ENCODE data around the gene RILPL2.
"Not testable (repeated sequence)": the region's sequence is repeated elsewhere in the genome, so short reads cannot be mapped to it uniquely, and the experiment has no call there.

The RILPL2 gene

GRCh38 chr12:123401753-123402683 lies 34.5 kb downstream of the RILPL2 start:
- DNase-seq, result no peak

DNA sequence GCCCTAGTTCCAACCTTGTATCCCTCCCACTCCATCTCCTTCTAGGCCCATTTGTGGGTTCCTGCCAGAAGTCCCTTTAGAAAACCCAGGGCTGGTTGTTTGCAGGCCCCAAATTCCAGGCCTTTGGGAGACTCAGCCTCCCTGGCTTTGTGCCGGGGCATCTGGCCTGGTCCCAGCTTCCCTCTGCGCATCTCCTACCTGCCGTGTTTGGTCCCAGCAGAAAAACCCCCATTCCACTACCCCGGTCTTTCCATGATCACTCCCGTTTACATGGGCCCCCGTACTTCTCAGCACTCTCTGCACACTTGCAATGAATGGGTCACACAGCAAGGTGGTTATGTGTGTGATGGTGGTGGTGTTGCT lies 37.2 kb downstream of the RILPL2 start:
- DNase-seq, result no peak

DNA sequence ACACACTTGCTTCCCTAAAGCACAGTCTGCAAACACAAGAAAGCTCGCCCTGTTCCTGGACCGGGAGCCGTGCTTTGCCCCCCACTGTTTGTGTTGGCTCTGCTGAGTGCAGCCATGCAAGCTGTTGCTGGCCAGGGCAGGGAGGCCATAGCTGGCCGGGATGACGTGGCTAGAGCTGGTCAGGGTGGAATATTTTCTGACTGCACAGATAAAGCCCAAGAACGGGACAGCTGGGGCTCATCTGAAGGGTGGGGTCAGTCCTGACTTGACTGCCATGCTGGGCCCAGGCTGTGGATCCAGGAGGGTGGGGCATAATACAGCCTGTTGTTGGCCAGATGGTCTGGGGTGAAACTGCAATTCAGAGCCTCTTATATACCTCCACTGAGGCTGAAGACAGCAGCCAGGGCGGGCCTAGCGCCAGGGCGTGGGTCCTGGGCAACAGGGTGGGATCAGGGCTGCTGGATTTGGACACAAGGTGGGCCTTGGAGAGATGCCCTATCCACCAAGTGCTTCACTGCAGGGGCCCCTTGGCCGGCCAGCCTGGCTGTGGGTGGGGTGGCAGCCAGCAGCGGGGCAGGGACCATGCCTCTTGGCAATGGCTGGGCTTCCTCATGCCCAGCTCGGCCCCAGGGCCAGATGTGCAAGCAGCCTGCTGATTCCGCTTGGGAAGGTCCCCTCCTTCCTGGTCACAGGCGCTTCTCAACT lies 37.8 kb downstream of the RILPL2 start:
- no peak for DNase-seq

GRCh38 chr12:123398177-123398549 lies 38.3 kb downstream of the RILPL2 start:
- DNase-seq, result no peak

DNA sequence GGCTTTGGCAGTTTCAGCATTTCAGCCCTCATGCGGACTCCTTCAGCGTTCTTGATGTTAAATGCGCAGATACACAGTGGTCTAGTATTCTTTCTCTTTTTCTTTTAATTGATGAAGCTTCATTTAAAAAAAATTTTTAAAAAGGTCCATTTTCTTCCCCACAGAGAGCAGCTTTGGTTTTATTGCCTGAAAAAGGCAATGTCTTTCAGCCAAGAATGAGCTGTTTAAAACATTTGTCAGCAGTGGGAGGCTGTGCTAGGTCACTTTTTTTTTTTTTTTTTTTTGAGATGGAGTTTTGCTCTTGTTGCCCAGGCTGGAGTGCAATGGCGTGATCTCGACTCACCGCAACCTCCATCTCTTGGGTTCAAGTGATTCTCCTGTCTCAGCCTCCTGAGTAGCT lies 39.1 kb downstream of the RILPL2 start:
- no peak for DNase-seq

GRCh38 chr12:123396954-123397353 lies 39.5 kb downstream of the RILPL2 start:
- no peak for DNase-seq

DNA sequence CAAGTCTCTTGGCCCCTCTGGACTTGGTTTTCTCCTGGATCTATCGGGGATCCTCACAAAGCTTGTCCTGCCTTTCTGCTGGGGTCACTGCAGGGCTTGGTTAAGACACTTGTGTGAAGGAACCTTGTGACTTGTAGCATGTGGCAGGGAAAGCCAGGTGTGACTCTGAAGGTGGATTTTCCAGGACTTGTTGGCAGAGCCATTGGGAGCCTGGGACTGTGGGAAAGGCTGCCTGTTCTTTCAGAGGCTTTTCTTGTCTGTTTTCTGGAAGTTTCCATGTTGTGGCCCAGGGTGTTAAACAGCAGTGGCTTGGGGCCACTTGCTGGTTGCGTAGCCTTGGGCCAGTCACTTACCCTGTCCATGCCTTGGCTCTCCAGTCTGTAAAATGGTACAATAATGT lies 39.9 kb downstream of the RILPL2 start:
- DNase-seq, result no peak

GRCh38 chr12:123395236-123395635 lies 41.2 kb downstream of the RILPL2 start:
- no peak for DNase-seq

DNA sequence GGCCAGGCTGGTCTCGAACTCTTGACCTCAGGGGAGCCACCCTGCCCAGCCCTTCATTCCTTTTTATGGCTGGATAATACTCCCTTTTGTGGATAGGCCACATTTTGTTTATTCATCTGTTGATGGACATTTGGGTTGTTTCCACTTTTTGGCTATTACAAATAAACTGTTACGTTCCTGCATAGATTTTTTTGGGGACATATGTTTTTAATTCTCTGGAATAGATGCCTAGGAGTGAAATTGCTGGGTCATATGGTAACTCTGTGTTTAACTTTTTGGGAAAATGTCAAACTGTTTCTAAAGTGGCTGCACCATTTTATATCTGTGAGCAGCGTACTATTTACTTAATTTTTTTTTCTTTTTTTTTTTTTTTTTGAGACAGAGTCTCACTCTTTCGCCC lies 42.7 kb downstream of the RILPL2 start:
- no peak for DNase-seq

DNA sequence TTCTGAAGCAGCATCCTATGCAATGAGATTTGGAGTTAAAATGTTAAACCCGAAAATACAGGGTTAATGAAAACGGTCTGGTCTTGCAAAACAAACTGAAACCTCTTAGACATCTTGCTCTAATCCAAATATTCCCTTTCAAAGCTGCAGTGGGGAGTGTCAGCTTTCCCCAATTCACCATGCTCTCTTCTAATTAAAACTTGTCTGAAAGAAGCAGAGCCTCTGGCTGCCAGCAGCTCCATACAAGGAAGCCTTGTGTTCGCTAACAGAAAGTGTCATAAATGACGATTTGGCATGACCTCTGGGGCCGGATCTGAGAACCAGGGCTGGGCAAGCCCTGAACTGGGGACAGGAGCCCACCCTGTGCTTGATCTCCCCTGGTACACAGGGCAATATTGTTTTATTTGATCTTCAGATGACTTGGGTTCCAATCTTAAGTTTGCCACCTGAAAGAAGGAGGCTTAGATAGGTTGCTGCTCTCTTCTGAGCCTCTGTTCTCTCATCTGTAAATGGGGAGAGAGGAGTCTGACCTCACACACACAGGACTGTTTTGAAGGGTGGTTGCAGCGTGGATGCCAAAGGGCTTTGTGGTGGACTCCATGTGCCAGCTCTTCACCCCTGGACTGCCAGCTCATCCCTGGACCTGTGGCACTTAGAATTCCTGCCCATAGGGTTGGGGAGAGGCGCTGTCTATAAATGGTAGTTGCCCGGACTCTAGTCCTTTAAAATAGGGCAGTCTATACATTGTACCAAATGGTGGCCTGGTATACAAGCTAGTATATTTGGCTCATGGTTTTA lies 44.7 kb downstream of the RILPL2 start:
- no peak for DNase-seq

- DNase-seq, result no peak
Observed at GRCh38 chr12:123390498-123391426, 45.7 kb downstream of the RILPL2 start.

DNA sequence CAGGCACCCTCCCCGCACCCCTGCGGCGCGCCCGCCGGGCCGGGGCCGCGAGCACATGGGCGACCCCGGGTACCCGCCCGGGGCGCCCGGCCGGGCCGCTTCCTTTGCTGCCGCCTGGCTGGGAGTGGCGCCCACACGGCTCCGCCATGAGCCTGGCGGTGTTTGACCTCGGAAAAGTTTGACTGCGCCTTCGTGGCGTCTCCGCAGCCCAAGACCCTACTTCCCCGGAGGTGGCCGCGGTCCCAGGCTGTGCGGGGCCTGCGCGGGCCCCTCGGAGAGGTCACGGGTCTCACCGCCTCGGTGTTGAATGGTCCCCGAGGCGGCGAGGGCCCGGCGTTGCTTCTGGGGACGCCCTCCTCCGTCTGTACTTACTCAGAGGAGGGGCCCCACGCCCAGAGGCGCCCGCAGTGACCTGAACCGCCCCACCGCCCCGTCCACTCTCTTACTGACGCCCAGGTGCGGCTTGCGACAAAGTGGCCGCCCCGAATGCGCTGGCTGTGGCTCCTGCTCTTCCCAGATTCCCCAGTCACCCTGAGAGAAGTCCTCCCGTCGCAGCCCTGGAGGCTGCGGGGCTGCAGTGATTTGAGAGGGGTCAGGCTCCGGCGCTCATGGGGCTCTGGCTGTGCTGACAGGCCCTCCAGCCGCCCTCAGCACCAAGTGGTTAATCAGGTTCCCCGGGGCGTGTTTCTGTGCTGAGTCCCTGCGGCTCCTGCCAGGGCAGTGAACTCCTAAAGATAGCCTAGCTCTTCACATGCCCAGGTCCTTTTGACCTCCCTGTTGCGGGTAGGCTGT lies 46.7 kb downstream of the RILPL2 start:
- DNase-seq, result peak; percentile 37

DNA sequence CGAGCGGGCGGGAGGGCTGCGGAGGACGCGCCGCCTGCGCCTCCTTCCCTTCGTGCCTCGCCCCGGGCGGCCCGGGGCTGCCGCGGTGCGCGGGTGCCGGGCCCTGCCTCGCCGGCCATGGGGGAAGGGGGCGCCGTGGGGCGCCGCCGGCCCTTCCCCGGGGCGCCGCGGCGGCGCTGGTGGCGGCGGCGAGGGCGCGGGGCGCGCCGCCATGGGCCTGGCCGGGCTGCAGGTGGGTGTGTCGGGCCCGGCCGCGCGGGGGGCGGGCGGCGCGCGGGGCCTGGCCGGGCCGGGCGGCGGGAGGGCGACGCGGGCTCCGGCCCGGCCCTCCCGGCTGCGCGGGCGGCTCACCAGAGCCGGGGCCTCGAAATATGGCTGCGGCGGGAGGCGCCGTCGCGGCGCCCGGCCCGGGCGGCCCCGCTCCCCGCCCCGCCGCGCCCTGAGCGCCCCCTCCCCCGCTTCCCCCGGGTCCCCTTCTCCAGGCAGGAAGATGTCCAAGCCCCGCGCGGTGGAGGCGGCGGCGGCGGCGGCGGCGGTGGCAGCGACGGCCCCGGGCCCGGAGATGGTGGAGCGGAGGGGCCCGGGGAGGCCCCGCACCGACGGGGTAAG lies 47.4 kb downstream of the RILPL2 start:
- peak; percentile 26 for DNase-seq

DNA sequence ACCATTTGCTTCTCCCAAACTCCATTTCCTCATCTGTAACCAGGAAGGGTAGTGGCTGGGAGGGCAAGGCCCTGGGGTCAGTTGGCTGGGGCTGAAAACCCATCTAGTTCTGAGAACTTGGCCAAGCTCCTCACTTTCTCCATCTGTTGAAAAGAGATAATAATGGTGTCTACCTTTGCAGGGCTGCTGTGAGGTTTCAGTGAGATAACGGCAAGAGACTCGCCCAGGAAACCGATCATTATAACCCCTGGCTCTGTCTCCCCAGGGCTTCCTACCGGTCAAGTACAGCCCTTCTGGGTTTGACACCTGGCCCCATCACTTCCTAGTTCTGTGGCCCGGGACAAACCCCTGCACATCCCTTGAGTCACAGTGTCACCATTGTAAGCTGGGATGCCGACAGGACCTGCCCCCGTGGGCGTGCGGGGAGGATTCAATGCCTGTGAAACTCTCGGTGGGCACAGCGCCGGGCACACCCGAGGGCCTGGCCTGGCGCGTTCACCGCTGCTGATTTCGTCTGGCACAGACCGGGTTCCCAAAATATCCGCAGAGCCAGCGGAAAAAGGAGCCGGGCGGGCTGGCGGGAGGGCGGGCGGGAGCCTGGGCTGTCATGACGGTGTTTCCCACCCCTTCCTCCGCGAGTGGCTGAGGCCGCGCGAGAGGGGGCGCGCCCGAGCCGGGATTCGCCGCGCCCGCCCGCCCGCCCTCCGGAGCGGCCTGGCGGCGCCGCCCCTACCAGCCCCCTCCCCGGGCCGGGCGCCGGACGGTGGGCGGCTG lies 48.1 kb downstream of the RILPL2 start:
- peak; percentile 79 for DNase-seq

DNA sequence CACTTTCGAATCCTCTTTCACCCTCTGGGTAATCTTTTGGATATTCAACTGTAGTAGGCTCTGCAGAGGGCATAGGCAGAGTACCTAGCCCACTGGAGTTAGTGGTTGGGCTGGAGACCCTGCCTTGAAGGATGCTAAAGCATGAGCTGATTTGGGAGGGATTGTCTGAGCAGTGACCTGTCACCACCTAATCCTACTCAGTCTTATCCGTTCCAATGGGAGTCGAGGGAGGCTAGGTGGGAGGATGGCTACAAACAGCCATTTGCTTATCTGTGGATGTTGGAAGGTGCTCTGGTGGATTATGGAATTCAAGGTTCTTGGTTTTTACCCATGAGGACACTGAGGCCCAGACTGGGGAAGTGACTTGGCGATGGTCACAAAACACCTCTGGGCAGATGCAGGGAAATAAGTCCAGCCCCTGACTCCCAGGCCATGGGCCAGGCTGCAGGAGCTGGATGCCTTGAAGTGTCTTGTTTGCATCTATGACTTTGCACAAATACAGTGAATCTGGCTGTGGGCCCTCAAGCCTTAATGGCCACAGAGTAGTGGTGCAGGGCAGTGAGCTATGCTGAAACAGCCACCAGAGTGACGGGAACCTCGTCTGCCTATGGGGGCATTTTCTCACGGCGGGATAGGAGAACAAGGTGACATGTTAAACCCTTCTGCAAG lies 48.8 kb downstream of the RILPL2 start:
- no peak for DNase-seq

DNA sequence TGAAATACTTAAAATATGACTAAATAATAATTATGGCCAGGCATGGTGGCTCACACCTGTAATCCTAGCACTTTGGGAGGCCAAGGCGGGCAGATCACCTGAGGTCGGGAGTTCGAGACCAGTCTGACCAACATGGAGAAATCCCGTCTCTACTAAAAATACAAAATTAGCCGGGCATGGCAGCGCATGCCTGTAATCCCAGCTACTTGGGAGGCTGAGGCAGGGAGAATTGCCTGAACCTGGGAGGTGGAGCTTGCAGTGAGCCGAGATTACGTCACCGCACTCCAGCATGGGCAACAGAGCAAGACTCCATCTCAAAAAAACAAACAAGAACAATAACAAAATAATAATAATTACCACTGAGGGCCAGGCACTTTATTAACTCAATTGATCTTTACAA lies 50.9 kb downstream of the RILPL2 start:
- DNase-seq, result not testable (repeated sequence)

DNA sequence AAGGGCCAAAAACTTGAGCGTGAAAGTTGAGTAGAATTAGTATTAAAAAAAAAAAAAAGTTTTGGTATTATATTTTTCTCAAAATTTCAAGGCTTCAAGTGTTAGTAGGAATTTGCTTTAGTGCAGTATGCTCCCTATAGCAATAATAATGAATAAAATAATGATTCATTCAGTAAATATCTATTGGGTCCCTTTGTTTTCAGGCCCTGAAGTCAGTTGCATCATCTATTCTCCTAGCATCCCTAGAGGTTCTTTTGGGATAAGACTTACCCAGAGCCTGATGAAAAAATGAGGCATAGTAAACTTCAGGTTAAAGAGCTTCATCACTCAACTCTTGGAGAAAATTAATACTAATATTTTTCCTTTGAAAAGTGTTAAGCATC lies 51.5 kb downstream of the RILPL2 start:
- no peak for DNase-seq

DNA sequence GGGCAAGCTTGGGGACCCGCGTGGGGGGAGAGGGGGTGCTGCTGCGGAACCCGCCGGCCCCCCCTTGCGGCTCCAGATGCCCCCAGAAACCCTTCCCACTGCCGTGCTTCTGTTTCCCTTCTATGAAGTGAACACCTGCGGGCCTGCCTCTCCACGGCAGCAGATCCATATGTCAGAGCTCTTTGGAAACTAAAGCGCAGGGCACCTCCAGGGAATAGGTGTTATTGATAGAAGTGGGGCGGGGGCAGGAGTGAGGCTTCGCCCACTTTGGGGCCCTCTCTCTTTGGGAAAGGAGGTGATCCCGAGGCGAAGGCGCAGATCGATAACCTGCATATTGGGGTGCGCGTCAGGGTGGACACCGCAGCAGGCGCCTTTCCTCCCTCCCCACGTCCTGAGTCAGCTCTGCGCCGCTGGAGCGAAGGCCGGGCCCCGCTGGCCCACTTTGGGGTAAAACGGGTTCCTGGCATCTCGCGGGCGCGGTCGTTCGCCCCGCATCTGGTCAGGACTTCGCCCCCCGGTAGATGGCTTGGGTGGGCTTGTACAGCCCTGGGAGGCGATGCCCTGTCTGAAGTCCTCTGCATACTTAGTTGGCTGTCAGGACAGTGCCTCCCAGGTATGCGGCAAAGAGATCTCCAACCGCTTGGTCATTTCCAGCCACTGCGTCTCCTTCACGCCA lies 52.0 kb downstream of the RILPL2 start:
- peak; percentile 32 for DNase-seq

DNA sequence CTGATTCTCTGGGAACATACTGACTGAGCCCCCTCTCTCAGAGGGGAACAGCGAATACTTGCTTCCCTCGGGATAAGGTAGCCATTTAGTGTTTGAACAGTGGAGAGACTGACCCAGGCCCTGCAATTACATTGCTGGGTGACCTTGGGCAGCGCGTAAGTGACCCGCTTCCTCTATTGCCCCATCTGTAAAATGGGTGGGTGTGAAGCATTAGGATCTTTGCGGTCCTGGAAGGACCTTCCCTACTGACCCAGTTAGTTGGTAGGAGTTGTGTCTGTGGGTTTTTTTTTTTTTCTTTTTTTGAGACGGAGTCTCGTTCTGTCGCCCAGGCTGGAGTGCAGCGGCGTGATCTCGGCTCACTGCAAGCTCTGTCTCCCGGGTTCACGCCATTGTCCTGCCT lies 53.8 kb downstream of the RILPL2 start:
- no peak for DNase-seq

All from CD4-positive, alpha-beta T cell treated with Interleukin-6 for 4 hours (primary cell).